Endothelial cell of umbilical vein (primary cell): ENCODE data around the gene ZNF544. TPM values are rescaled to one million over a fixed set of nuclear protein-coding genes. Genes with fewer than 3 reads are reported as not detected.

Experiments used
- BruUV-seq: library from RNA; stranded (reverse); fragments of 400-500 nt; replicated peaks from 2 replicates; lab custom pipeline; 2021; lab: Mats Ljungman, UMichigan
- CTCF ChIA-PET: fragments of 300-600, 350-600 bp; sonication (Branson Sonifier 250); formaldehyde crosslinking; loops from one replicate; lab custom pipeline; 2021; ENCODE audit warnings: antibody characterized with exemption, inconsistent platforms; lab: Charles Lee
- POLR2A ChIA-PET: fragments of 300-600, 350-600 bp; sonication (Branson Sonifier 250); formaldehyde crosslinking; loops from one replicate; lab custom pipeline; 2021; ENCODE audit warnings: antibody characterized with exemption, inconsistent platforms; lab: Charles Lee
- DNase-seq: peaks from one replicate; pipeline ENCODE4 v3.0.0-alpha.2; 2011; ENCODE audit warnings: low read depth, low spot score
- FAIRE-seq: peaks from 2 replicates; lab custom pipeline; 2011; peaks lifted over from hg19 to GRCh38; lab: Jason Lieb, UNC
- H2AFZ ChIP-seq: 2 replicates; pipeline ENCODE4 v1.6.0; 2012; ENCODE audit warnings: low read depth, low read length, control low read depth, inconsistent platforms
- H3K27ac ChIP-seq: 2 replicates; pipeline ENCODE4 v1.5.1; 2011; ENCODE audit warnings: low read depth, mild to moderate bottlenecking, control low read depth, low read length, moderate library complexity; ENCODE audit not compliant: insufficient read depth
- H3K27me3 ChIP-seq, 2 experiments: 2 replicates each; pipeline versions ENCODE4 v1.6.0 to v1.6.1; 2011; ENCODE audit warnings: low read length in 2 of 2, mixed read lengths in 1 of 2; ENCODE audit not compliant: control insufficient read depth in 2 of 2, insufficient read depth in 2 of 2
- H3K36me3 ChIP-seq, 2 experiments: 2 replicates in 1 of 2; 3 replicates in 1 of 2; pipeline ENCODE4 v1.5.1; 2011; ENCODE audit warnings: low read length in 2 of 2, mild to moderate bottlenecking in 1 of 2, moderate library complexity in 1 of 2; ENCODE audit not compliant: control insufficient read depth in 2 of 2, insufficient read depth in 2 of 2; ENCODE audit errors: extremely low read depth in 1 of 2
- H3K4me1 ChIP-seq: 3 replicates; pipeline ENCODE4 v1.5.1; 2011; ENCODE audit warnings: mild to moderate bottlenecking, low read length; ENCODE audit not compliant: control insufficient read depth, insufficient read depth; ENCODE audit errors: extremely low read depth
- H3K4me2 ChIP-seq: 2 replicates; pipeline ENCODE4 v1.6.1; 2011; ENCODE audit warnings: low read length, control low read depth, mixed read lengths; ENCODE audit not compliant: insufficient read depth
- H3K4me3 ChIP-seq, 3 experiments: fragments of 200-600 bp in 1 of 3; sonication (generic), shearing (Covaris generic) in 1 of 3; replicated peaks in 1 of 3; 2 replicates each; pipeline ENCODE4 v1.5.1; 2011 to 2016; ENCODE audit warnings: control low read depth in 3 of 3, low read length in 3 of 3, mild to moderate bottlenecking in 2 of 3, inconsistent platforms in 1 of 3, low read depth in 1 of 3, moderate library complexity in 1 of 3; ENCODE audit not compliant: insufficient read depth in 1 of 3
- H3K79me2 ChIP-seq: 2 replicates; pipeline ENCODE4 v1.6.0; 2012; ENCODE audit warnings: low read length, inconsistent platforms; ENCODE audit not compliant: control insufficient read depth, insufficient read depth
- H3K9ac ChIP-seq: replicated peaks from 2 replicates; pipeline ENCODE3; 2011; ENCODE audit warnings: low read length, control low read depth; ENCODE audit not compliant: insufficient read depth; ENCODE audit errors: extremely low read depth
- H3K9me1 ChIP-seq: replicated peaks from 3 replicates; pipeline ENCODE4 v1.6.0; 2011; ENCODE audit warnings: mild to moderate bottlenecking, low read length; ENCODE audit not compliant: control insufficient read depth, insufficient read depth; ENCODE audit errors: extremely low read depth
- H3K9me3 ChIP-seq: replicated peaks from 2 replicates; pipeline ENCODE4 v1.5.1; 2012; ENCODE audit warnings: low read length, inconsistent platforms; ENCODE audit not compliant: control insufficient read depth, insufficient read depth
- H4K20me1 ChIP-seq: replicated peaks from 2 replicates; pipeline ENCODE3; 2011; ENCODE audit warnings: mild to moderate bottlenecking, low read length; ENCODE audit not compliant: control insufficient read depth, insufficient read depth; ENCODE audit errors: extremely low read depth
- EZH2 ChIP-seq: IDR thresholded peaks from 2 replicates; pipeline ENCODE4 v1.6.1; 2012; ENCODE audit warnings: borderline replicate concordance, low read depth, mild to moderate bottlenecking, moderate library complexity, low read length, inconsistent platforms; ENCODE audit not compliant: severe bottlenecking
- FOS ChIP-seq: IDR thresholded peaks from 2 replicates; pipeline ENCODE4 v1.6.1; 2011; ENCODE audit warnings: mild to moderate bottlenecking, low read length, moderate library complexity, borderline replicate concordance; ENCODE audit not compliant: insufficient read depth
- GATA2 ChIP-seq: IDR thresholded peaks from 2 replicates; pipeline ENCODE4 v1.7.0; 2011; ENCODE audit warnings: low read depth, mild to moderate bottlenecking, moderate library complexity, mixed read lengths, low read length; ENCODE audit not compliant: insufficient read length, insufficient read depth
- JUN ChIP-seq: IDR thresholded peaks from 2 replicates; pipeline ENCODE4 v1.6.1; 2011; ENCODE audit warnings: borderline replicate concordance, low read depth; ENCODE audit not compliant: insufficient read length, insufficient read depth
- MYC ChIP-seq: IDR thresholded peaks from one replicate; pipeline ENCODE4 v1.6.1; 2011; ENCODE audit warnings: mild to moderate bottlenecking, low read depth, low read length
- POLR2A ChIP-seq: IDR thresholded peaks from 2 replicates; pipeline ENCODE4 v1.6.1; 2012; ENCODE audit warnings: low read depth, mild to moderate bottlenecking, control low read depth, low read length
- POLR2AphosphoS5 ChIP-seq: IDR thresholded peaks from 2 replicates; pipeline ENCODE4 v1.6.1; 2012; ENCODE audit warnings: low read depth, mild to moderate bottlenecking, control low read depth, low read length, moderate library complexity; ENCODE audit not compliant: insufficient read depth
- dilution Hi-C: fragments of 300-500 bp; cut with MboI; formaldehyde crosslinking; loops from one replicate; pipeline ENCODE4 v1.15.0; 2019; ENCODE audit warnings: low sequenced_read_pairs; ENCODE audit not compliant: extremely low pct_ligation_motif_present
- intact Hi-C: fragments of 100-400 bp; cut with micrococcal nuclease; formaldehyde crosslinking; loops from one replicate; pipeline ENCODE4 v1.10.0; 2022
- polyA plus RNA-seq, 4 experiments: library from polyadenylated mRNA; depleted of rRNA in 3 of 4; stranded (reverse) in 3 of 4; unstranded in 1 of 4; fragments of >200 nt; gene quantifications; 2 replicates each; pipeline versions ENCODE4 v1.2.1 to v1.2.3, GENCODE V29; 2011 to 2012; ENCODE audit warnings: missing spikeins in 1 of 4
- total RNA-seq: library from RNA; stranded (reverse); gene quantifications from 2 replicates; pipeline ENCODE4 v1.2.3, GENCODE V29; 2021
- TF ChIP-seq, protein P1 (sequence below): IDR thresholded peaks from 2 replicates; pipeline ENCODE4 v1.6.1; 2011; ENCODE audit not compliant: insufficient read depth, insufficient read length
- TF ChIP-seq, protein P2 (sequence below), 2 donors: IDR thresholded peaks; 1 replicate in 1 of 2; 2 replicates in 1 of 2; pipeline ENCODE4 v1.5.1; 2011; ENCODE audit warnings: low read length in 2 of 2, mild to moderate bottlenecking in 2 of 2, moderate library complexity in 2 of 2, control low read depth in 1 of 2, inconsistent platforms in 1 of 2, low read depth in 1 of 2; ENCODE audit not compliant: insufficient read depth in 1 of 2; ENCODE audit errors: extremely low read depth in 1 of 2

ZNF544 gene
- total and polyA plus RNA-seq, 2 donors (not counting 3 experiments of a cell fraction or from before 2014, with no cell fraction given) = 33.4 to 45.4 TPM

DNA sequence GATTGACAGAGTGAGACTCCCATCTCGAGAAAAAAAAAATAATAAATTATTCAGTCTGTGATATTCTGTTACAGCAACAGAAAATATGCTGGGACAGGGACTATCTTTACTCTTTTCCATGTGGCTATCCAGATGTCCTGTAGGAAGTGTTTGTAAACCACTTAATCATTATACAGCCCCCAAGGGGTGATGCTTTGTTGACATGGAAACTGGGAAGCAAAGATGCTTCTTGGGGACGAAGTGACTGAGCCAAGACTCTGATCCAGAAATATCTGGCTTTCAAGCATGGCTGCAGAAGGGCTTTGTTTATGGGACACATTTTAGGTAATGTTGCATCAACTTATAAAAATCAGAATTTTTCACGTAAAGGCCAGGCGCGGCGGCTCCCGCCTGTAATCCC, 55.5 kb downstream of the ZNF544 start:
- Histone ChIP-seq H3K9me1 (no peaks in the 10 kb centered on the region), H3K79me2 (peaks cover 30% of the 10 kb centered on the region), H3K36me3 (peaks cover 8 to 24% of the 10 kb centered on the region in 2 experiments), H2AFZ (no peak overlapping the region), H3K9ac (no peak overlapping the region), H4K20me1 (no peaks in the 10 kb centered on the region), H3K9me3 (no peaks in the 10 kb centered on the region), H3K4me2 (no peak overlapping the region), H3K4me3 (no peak overlapping the region), H3K27me3 (no peaks in the 10 kb centered on the region), H3K4me1 (peaks cover 5% of the 10 kb centered on the region), H3K27ac (no peak overlapping the region)
- POLR2A ChIA-PET = no interaction called here
- dilution Hi-C loops = no loop called here
- TF ChIP-seq FOS (no peak), GATA2 (no peak), POLR2AphosphoS5 (no peak), POLR2A (no peak), EZH2 (no peak), MYC (no peak), JUN (no peak)
- TF ChIP-seq, protein P1, sequence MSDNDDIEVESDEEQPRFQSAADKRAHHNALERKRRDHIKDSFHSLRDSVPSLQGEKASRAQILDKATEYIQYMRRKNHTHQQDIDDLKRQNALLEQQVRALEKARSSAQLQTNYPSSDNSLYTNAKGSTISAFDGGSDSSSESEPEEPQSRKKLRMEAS = no peak
- TF ChIP-seq, protein P2, sequence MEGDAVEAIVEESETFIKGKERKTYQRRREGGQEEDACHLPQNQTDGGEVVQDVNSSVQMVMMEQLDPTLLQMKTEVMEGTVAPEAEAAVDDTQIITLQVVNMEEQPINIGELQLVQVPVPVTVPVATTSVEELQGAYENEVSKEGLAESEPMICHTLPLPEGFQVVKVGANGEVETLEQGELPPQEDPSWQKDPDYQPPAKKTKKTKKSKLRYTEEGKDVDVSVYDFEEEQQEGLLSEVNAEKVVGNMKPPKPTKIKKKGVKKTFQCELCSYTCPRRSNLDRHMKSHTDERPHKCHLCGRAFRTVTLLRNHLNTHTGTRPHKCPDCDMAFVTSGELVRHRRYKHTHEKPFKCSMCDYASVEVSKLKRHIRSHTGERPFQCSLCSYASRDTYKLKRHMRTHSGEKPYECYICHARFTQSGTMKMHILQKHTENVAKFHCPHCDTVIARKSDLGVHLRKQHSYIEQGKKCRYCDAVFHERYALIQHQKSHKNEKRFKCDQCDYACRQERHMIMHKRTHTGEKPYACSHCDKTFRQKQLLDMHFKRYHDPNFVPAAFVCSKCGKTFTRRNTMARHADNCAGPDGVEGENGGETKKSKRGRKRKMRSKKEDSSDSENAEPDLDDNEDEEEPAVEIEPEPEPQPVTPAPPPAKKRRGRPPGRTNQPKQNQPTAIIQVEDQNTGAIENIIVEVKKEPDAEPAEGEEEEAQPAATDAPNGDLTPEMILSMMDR (IDR thresholded peaks at IDR 0.05; ENCODE audit: extremely low read depth in 1 of 2, insufficient read depth in 1 of 2, low read depth in 1 of 2, low read length in 2 of 2) = no peak
- FAIRE-seq (no peak), DNase-seq (no peak)
- CTCF ChIA-PET = no interaction called here
- BruUV-seq = no TSS peak
- intact Hi-C loops = no loop called here
